Loucy (cell line): ENCODE results near the gene TMEM127.

Source experiments
- H2AFZ ChIP-seq: fragments of 200-600 bp; sonication (generic); 2 replicates; pipeline ENCODE4 v1.6.0; 2016; ENCODE audit warnings: antibody characterized with exemption, mild to moderate bottlenecking, low read length, moderate library complexity
- H3F3A ChIP-seq: fragments of 200-600 bp; 2 replicates; pipeline ENCODE4 v1.6.0; 2016; ENCODE audit warnings: antibody characterized with exemption, low read depth, mild to moderate bottlenecking
- H3K27me3 ChIP-seq: fragments of 200-600 bp; sonication (generic); 2 replicates; pipeline ENCODE4 v1.6.1; 2014; ENCODE audit warnings: low read length, mild to moderate bottlenecking; ENCODE audit not compliant: insufficient read depth, poor library complexity, severe bottlenecking
- H3K36me3 ChIP-seq: fragments of 200-600 bp; sonication (generic); 2 replicates; pipeline ENCODE4 v1.6.1; 2016; ENCODE audit warnings: low read length; ENCODE audit not compliant: insufficient read depth
- H3K4me1 ChIP-seq: fragments of 200-600 bp; sonication (generic); 2 replicates; pipeline ENCODE4 v1.5.1; 2014; ENCODE audit warnings: low read length, mild to moderate bottlenecking; ENCODE audit not compliant: insufficient read depth, poor library complexity, severe bottlenecking
- H3K4me2 ChIP-seq: fragments of 200-600 bp; sonication (generic); 2 replicates; pipeline ENCODE4 v1.6.0; 2014; ENCODE audit warnings: antibody characterized with exemption, low read length, low read depth, mild to moderate bottlenecking; ENCODE audit not compliant: poor library complexity, severe bottlenecking
- H3K4me3 ChIP-seq: fragments of 200-600 bp; sonication (generic); 2 replicates; pipeline ENCODE4 v1.5.1; 2014; ENCODE audit warnings: low read length, mild to moderate bottlenecking, mixed read lengths; ENCODE audit not compliant: poor library complexity, severe bottlenecking
- H3K79me2 ChIP-seq: fragments of 200-600 bp; sonication (generic); 2 replicates; pipeline ENCODE4 v1.6.1; 2014; ENCODE audit warnings: low read length; ENCODE audit not compliant: insufficient read depth
- H3K9ac ChIP-seq: fragments of 200-600 bp; sonication (generic); 2 replicates; pipeline ENCODE4 v1.6.0; 2014; ENCODE audit warnings: mild to moderate bottlenecking, low read depth, low read length, moderate library complexity; ENCODE audit not compliant: poor library complexity, severe bottlenecking
- H3K9me2 ChIP-seq: fragments of 200-600 bp; sonication (generic); replicated peaks from 2 replicates; pipeline ENCODE4 v1.6.1; 2016; ENCODE audit warnings: low read depth, low read length, mixed read lengths
- H3K9me3 ChIP-seq: fragments of 200-600 bp; sonication (generic); 2 replicates; pipeline ENCODE4 v1.6.1; 2014; ENCODE audit warnings: mild to moderate bottlenecking, antibody characterized with exemption, low read length, low read depth; ENCODE audit not compliant: insufficient read depth
- H4K20me1 ChIP-seq: fragments of 200-600 bp; sonication (generic); 2 replicates; pipeline ENCODE4 v1.6.0; 2014; ENCODE audit warnings: antibody characterized with exemption, low read length, mild to moderate bottlenecking; ENCODE audit not compliant: insufficient read depth, poor library complexity, severe bottlenecking
- EZH2phosphoT487 ChIP-seq: fragments of 200-600 bp; IDR thresholded peaks from 2 replicates; pipeline ENCODE4 v1.6.1; 2018; ENCODE audit warnings: antibody characterized with exemption, mild to moderate bottlenecking, moderate library complexity, borderline replicate concordance
- TF ChIP-seq, protein P1 (sequence below): fragments of 200-600 bp; sonication (generic); conservative IDR thresholded peaks from 2 replicates; pipeline ENCODE4 v1.5.1; 2014; ENCODE audit warnings: mild to moderate bottlenecking, antibody characterized with exemption, low read length

Gene TMEM127

GRCh38 chr2:96233880-96234316 is 31.9 kb downstream of the TMEM127 start:
- H3K36me3 ChIP-seq: no peaks in the 10 kb centered on the region; the same call in 1 of the 2 replicates
- H3K9me2 ChIP-seq: no peaks in the 10 kb centered on the region
- H4K20me1 ChIP-seq: no peaks in the 10 kb centered on the region
- H3K9me3 ChIP-seq: no peaks in the 10 kb centered on the region
- H3K4me1 ChIP-seq: no peaks in the 10 kb centered on the region
- H3K4me2 ChIP-seq: no peak overlapping the region
- no peaks in the 10 kb centered on the region for H3F3A ChIP-seq
- TF ChIP-seq EZH2phosphoT487: no peak
- TF ChIP-seq, protein P1, sequence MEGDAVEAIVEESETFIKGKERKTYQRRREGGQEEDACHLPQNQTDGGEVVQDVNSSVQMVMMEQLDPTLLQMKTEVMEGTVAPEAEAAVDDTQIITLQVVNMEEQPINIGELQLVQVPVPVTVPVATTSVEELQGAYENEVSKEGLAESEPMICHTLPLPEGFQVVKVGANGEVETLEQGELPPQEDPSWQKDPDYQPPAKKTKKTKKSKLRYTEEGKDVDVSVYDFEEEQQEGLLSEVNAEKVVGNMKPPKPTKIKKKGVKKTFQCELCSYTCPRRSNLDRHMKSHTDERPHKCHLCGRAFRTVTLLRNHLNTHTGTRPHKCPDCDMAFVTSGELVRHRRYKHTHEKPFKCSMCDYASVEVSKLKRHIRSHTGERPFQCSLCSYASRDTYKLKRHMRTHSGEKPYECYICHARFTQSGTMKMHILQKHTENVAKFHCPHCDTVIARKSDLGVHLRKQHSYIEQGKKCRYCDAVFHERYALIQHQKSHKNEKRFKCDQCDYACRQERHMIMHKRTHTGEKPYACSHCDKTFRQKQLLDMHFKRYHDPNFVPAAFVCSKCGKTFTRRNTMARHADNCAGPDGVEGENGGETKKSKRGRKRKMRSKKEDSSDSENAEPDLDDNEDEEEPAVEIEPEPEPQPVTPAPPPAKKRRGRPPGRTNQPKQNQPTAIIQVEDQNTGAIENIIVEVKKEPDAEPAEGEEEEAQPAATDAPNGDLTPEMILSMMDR: no peak; the same call in 1 of the 2 replicates
- H3K27me3 ChIP-seq: no peaks in the 10 kb centered on the region
- no peak overlapping the region for H2AFZ ChIP-seq
- no peaks in the 10 kb centered on the region for H3K79me2 ChIP-seq
- H3K9ac ChIP-seq: no peak overlapping the region
- H3K4me3 ChIP-seq: no peak overlapping the region

- Histone ChIP-seq H2AFZ (no peak overlapping the region), H3F3A (no peaks in the 10 kb centered on the region), H4K20me1 (no peaks in the 10 kb centered on the region), H3K4me3 (no peak overlapping the region), H3K4me1 (no peaks in the 10 kb centered on the region), H3K9me3 (no peaks in the 10 kb centered on the region), H3K36me3 (no peaks in the 10 kb centered on the region; the same call in 1 of the 2 replicates), H3K27me3 (no peaks in the 10 kb centered on the region), H3K9ac (no peak overlapping the region), H3K9me2 (no peaks in the 10 kb centered on the region), H3K4me2 (no peak overlapping the region), H3K79me2 (no peaks in the 10 kb centered on the region)
- no peak for TF ChIP-seq EZH2phosphoT487
- TF ChIP-seq, protein P1: no peak
Observed at GRCh38 chr2:96233436-96233835, 32.4 kb downstream of the TMEM127 start.

DNA sequence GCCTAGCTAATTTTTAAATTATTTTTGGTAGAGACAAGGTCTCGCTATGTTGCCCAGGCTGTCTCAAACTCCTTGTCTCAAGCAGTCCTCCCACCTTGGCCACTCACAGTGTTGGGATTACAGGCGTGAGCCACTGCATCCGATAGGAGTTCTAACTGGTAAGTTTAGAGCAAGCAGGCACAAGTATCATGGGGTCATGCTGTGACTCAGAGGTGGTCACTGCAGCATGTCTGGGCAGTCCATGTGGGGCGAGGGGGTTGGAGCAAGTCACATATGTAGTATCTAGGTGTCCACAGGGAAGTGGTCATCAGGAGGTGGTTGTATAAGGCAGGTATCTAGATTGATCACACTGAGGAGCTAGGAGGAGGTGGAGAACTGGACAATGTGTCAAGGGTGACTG is 34.5 kb downstream of the TMEM127 start:
- Histone ChIP-seq H3K9ac (no peak overlapping the region), H3K9me3 (no peaks in the 10 kb centered on the region), H3K79me2 (no peaks in the 10 kb centered on the region), H3F3A (no peaks in the 10 kb centered on the region), H3K4me2 (no peak overlapping the region), H3K4me3 (no peak overlapping the region), H3K27me3 (no peaks in the 10 kb centered on the region), H3K4me1 (no peaks in the 10 kb centered on the region), H4K20me1 (no peaks in the 10 kb centered on the region), H2AFZ (no peak overlapping the region), H3K36me3 (no peaks in the 10 kb centered on the region), H3K9me2 (no peaks in the 10 kb centered on the region)
- TF ChIP-seq EZH2phosphoT487: no peak
- TF ChIP-seq, protein P1: no peak
